Cardiac muscle cell (in vitro differentiated cells and primary cell): ENCODE data around the gene CYB561D1. TPM values are rescaled to one million over a fixed set of nuclear protein-coding genes. Genes with fewer than 3 reads are reported as not detected.

Experiments
- DNase-seq, 2 donors: peaks; one replicate each; pipeline versions ENCODE4 v3.0.0 to v3.0.0-alpha.2; 2010 to 2017; ENCODE audit warnings: low read depth in 1 of 2, low spot score in 1 of 2
- H3K27ac ChIP-seq: fragments of 200-600 bp; sonication (generic); 2 replicates; pipeline ENCODE4 v1.5.1; 2016
- H3K27me3 ChIP-seq: fragments of 200-600 bp; sonication (generic); 2 replicates; pipeline ENCODE4 v1.6.0; 2016; ENCODE audit warnings: control low read depth
- H3K36me3 ChIP-seq: fragments of 200-600 bp; sonication (generic); 2 replicates; pipeline ENCODE4 v1.5.1; 2016; ENCODE audit warnings: control low read depth
- H3K4me1 ChIP-seq: fragments of 200-600 bp; sonication (generic); 2 replicates; pipeline ENCODE4 v1.8.1; 2017; ENCODE audit warnings: low read depth, mild to moderate bottlenecking, mixed run types
- H3K4me3 ChIP-seq: fragments of 200-600 bp; sonication (generic); 2 replicates; pipeline ENCODE4 v1.5.1; 2016; ENCODE audit warnings: mild to moderate bottlenecking
- H3K9me3 ChIP-seq: fragments of 200-600 bp; sonication (generic); 2 replicates; pipeline ENCODE4 v1.5.1; 2017; ENCODE audit warnings: low read depth, mild to moderate bottlenecking, control low read depth
- polyA plus RNA-seq: library from polyadenylated mRNA; unstranded; fragments of >200 nt; fragmentation: Nextera tagmentation; extraction: Ambion mirVana; gene quantifications from 2 replicates; pipeline ENCODE4 v1.2.1, GENCODE V29; 2016
- total RNA-seq: library from RNA; depleted of rRNA; stranded (reverse); fragments of >200 nt; gene quantifications from 2 replicates; pipeline ENCODE4 v1.2.3, GENCODE V29; 2016
- TF ChIP-seq, protein P1 (sequence below): IDR thresholded peaks from 2 replicates; pipeline ENCODE4 v1.5.1; 2012; ENCODE audit warnings: low read depth, mild to moderate bottlenecking, low read length

The CYB561D1 gene
- total and polyA plus RNA-seq, 2 experiments from 2014 or later: 5.3 to 6.6 TPM

DNA sequence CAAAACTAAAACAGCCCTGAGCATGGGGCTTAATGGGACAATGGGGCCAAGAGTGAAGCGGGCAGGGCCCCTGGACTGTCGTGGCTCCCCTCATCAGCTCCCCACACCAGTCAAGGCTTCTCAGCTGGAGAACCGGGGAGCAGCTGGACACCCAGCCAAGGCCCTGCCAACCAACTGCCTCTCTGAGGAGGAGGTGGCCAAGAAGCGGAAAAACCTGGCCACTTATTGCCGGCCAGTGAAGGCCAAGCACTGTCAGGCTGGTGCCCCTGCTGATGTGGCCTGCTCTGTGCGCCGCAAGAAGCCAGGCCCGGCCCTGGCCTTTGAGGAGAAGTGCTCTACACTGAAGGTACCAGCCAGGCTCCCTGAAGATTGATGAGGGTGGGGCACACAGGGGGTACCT lies 2.5 kb upstream of the CYB561D1 start:
- TF ChIP-seq, protein P1, sequence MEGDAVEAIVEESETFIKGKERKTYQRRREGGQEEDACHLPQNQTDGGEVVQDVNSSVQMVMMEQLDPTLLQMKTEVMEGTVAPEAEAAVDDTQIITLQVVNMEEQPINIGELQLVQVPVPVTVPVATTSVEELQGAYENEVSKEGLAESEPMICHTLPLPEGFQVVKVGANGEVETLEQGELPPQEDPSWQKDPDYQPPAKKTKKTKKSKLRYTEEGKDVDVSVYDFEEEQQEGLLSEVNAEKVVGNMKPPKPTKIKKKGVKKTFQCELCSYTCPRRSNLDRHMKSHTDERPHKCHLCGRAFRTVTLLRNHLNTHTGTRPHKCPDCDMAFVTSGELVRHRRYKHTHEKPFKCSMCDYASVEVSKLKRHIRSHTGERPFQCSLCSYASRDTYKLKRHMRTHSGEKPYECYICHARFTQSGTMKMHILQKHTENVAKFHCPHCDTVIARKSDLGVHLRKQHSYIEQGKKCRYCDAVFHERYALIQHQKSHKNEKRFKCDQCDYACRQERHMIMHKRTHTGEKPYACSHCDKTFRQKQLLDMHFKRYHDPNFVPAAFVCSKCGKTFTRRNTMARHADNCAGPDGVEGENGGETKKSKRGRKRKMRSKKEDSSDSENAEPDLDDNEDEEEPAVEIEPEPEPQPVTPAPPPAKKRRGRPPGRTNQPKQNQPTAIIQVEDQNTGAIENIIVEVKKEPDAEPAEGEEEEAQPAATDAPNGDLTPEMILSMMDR: no peak
- H3K27me3 ChIP-seq: no peaks in the 10 kb centered on the region
- H3K9me3 ChIP-seq: no peaks in the 10 kb centered on the region
- H3K4me3 ChIP-seq: no peak overlapping the region
- peaks cover 4% of the 10 kb centered on the region for H3K4me1 ChIP-seq
- H3K27ac ChIP-seq: no peak overlapping the region
- no peak for DNase-seq
- peaks cover 10% of the 10 kb centered on the region for H3K36me3 ChIP-seq

- no peak for DNase-seq
- Histone ChIP-seq H3K27ac (no peak overlapping the region), H3K4me3 (no peak overlapping the region), H3K36me3 (peaks cover 14% of the 10 kb centered on the region), H3K27me3 (no peaks in the 10 kb centered on the region), H3K4me1 (peaks cover 4% of the 10 kb centered on the region), H3K9me3 (no peaks in the 10 kb centered on the region)
- TF ChIP-seq, protein P1: no peak
These were observed 1.1 kb upstream of the CYB561D1 start for GRCh38 chr1:109492779-109493178.

GRCh38 chr1:109493227-109493626 lies 667 bp upstream of the CYB561D1 start:
- Histone ChIP-seq H3K36me3 (peaks cover 14% of the 10 kb centered on the region), H3K4me3 (no peak overlapping the region), H3K27ac (no peak overlapping the region)

DNA sequence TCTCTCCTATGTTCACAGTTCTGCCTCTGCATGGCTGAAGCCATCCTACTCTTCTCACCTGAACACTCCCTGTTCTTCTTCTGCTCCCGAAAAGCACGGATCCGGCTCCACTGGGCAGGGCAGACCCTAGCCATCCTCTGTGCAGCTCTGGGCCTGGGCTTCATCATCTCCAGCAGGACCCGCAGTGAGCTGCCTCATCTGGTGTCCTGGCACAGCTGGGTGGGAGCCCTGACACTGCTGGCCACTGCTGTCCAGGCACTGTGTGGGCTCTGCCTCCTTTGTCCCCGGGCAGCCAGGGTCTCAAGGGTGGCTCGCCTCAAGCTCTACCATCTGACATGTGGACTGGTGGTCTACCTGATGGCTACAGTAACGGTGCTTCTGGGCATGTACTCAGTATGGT lies 1.8 kb downstream of the CYB561D1 start:
- peaks cover 14% of the 10 kb centered on the region for H3K36me3 ChIP-seq
- H3K27me3 ChIP-seq: no peaks in the 10 kb centered on the region
- DNase-seq: no peak
- no peaks in the 10 kb centered on the region for H3K9me3 ChIP-seq
- no peak overlapping the region for H3K27ac ChIP-seq
- no peak overlapping the region for H3K4me3 ChIP-seq
- H3K4me1 ChIP-seq: peaks cover 4% of the 10 kb centered on the region
- TF ChIP-seq, protein P1: no peak

More at GRCh38 chr1:109493227-109493626, 667 bp upstream of the CYB561D1 start:
- Histone ChIP-seq H3K9me3 (no peaks in the 10 kb centered on the region), H3K27me3 (no peaks in the 10 kb centered on the region), H3K4me1 (peaks cover 4% of the 10 kb centered on the region)
- TF ChIP-seq, protein P1: no peak
- DNase-seq: no peak

DNA sequence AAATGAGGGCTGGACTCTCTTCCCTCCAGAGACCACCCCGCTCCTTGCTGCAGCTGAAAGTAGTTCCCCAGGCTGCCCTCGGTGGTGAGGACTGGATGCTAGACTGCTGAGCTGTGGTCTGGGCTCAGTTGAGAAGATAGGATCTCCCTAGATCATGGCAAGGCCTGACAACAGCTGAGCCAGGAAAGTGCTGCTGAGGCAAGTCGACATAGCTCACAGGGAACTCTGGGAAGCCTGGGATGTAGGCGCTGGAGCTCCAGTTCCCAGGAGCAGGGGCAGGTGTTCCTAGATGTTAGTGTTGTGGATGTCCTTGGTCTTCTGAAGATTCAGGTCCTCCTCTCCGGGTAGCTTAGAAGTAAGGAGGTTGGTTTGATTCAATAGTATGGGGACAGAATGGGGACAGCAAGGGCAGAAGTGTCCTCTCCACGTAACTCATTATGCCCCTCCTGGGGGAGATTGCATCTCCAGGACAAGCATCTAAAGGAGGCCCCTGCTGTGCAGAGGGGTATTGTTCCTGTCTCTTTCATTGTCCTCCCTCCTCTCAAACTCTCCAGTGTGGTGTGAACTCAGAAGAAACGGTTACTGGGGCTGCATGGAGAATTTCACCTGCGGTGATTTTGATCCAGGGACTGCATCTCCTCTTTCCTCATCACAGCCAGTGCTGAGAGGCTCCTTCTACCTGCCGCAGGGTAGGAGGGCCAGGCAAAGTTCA lies 3.7 kb downstream of the CYB561D1 start:
- no peaks in the 10 kb centered on the region for H3K9me3 ChIP-seq
- H3K4me1 ChIP-seq: peaks cover 4% of the 10 kb centered on the region
- H3K27ac ChIP-seq: no peak overlapping the region
- TF ChIP-seq, protein P1: no peak
- no peak for DNase-seq
- peaks cover 8% of the 10 kb centered on the region for H3K36me3 ChIP-seq
- no peaks in the 10 kb centered on the region for H3K27me3 ChIP-seq
- H3K4me3 ChIP-seq: no peak overlapping the region
